ENCODE data around the gene C10orf143.
A peak's percentile ranks its signal among the peaks of the same experiment; 100 is the strongest.

Gene C10orf143

DNA sequence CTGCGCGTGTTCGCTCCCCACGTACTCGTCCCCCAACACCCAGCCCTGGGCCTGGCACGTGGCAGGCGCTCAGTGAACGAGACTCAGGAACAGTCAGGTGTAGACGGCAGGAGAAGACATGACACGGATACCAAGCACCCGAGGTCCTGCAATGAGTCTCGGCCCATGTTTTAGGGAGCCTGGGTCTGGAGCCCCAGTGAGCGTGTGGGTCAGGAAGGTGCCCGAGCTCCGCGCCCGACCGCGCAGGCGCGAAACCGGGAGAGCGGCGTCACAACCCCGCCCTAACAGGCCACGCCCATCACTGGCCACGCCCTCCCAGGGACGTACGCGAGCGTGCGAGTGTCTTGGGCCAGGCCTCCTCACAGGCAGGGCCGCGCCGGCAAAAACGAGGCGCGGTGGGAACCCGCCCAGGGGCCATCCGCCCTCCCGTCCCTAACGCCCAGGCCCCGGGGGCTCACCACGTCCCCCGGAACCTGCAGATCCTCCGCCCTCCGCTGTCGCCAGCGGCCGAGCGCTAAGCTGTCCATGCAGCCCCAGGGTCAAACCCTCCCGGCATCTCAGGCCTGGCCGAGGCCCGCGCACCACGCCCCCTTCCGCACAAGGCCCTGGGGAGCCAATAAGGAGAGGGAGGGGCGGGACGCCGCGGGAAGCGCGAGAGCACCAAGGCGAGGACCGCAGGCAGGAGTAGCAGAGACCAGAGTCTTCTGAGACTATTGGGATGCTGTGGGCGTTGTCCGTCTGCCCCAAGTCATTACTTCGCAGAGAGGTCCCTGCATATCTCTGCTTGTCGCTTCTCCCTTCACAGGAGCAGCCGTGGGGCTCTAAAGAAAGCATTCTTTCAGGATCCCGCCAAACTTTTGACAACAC lies at the start of gene C10orf143:
Gene C10orf143 (minus strand): TSS at position 585 of the 867 bp plus-strand sequence. CDS start 58 bp downstream, at position 527.
- in situ Hi-C loops (cut with HindIII; ENCODE audit: low pct_ligation_motif_present, low pct_unique_long_range_greater_than_20kb, low sequenced_read_pairs): no loop called here
- peak; percentile 97 for DNase-seq

- DNase-seq: no peak
- in situ Hi-C loops (cut with HindIII; ENCODE audit: low pct_ligation_motif_present, low pct_unique_long_range_greater_than_20kb, low sequenced_read_pairs): no loop called here
Observed at GRCh38 chr10:130159192-130159794, 48.7 kb upstream of the C10orf143 start.

DNA sequence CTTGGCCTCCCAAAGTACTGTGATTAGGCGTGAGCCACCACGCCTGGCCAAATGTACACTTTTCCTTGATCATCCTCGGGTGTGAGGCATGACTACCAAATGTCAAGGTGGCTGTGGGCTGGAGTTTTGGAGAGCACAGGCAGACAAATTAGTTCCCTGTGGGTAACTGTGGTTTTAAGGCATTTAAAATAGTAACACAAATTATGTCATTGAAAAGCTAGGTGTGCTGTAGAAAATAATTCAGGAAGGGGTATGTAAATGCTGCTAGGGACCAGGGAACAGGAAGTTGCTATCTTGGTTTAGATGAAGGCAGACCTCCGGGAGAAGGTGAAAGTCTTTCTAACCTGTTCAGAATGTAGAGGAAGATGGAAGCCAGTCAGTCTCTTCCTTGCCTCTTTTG lies 35.4 kb upstream of the C10orf143 start:
- in situ Hi-C loops (cut with HindIII; ENCODE audit: low pct_ligation_motif_present, low pct_unique_long_range_greater_than_20kb, low sequenced_read_pairs): no loop called here
- no peak for DNase-seq

- no peak for DNase-seq
- in situ Hi-C loops (cut with HindIII; ENCODE audit: low pct_ligation_motif_present, low pct_unique_long_range_greater_than_20kb, low sequenced_read_pairs): no loop called here
Observed at GRCh38 chr10:130141878-130142277, 31.2 kb upstream of the C10orf143 start.

- in situ Hi-C loops (cut with HindIII; ENCODE audit: low pct_ligation_motif_present, low pct_unique_long_range_greater_than_20kb, low sequenced_read_pairs): no loop called here
- DNase-seq: no peak
Observed at GRCh38 chr10:130141460-130141859, 30.8 kb upstream of the C10orf143 start.

- in situ Hi-C loops (cut with HindIII; ENCODE audit: low pct_ligation_motif_present, low pct_unique_long_range_greater_than_20kb, low sequenced_read_pairs): no loop called here
Observed at GRCh38 chr10:130141038-130141437, 30.4 kb upstream of the C10orf143 start.

GRCh38 chr10:130140425-130140824 lies 29.8 kb upstream of the C10orf143 start:
- in situ Hi-C loops (cut with HindIII; ENCODE audit: low pct_ligation_motif_present, low pct_unique_long_range_greater_than_20kb, low sequenced_read_pairs): no loop called here

More at GRCh38 chr10:130141038-130141437, 30.4 kb upstream of the C10orf143 start:
- DNase-seq: no peak

DNA sequence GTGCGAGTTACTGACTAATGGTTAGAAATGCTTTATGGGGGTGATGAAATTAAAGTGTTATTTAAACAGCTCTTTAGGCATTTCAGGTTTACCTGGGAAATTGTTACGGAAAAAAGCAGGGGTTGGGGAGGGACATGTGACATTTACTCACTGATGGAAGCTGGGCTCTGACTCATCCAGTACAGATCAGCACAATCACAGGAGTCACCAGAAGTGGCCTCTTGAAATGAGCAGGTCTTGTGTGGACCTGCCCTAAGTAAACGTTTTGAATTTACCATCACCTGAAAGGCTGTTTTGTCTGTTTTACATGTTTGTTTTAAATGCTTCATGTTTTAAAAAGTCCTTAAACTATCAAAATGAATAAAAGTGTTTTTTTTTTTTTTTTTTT lies 27.8 kb upstream of the C10orf143 start:
- in situ Hi-C loops (cut with HindIII; ENCODE audit: low pct_ligation_motif_present, low pct_unique_long_range_greater_than_20kb, low sequenced_read_pairs): no loop called here
- peak; percentile 77 for DNase-seq

More at GRCh38 chr10:130140425-130140824, 29.8 kb upstream of the C10orf143 start:
- DNase-seq: no peak

GRCh38 chr10:130137659-130138478 lies 27.2 kb upstream of the C10orf143 start:
- in situ Hi-C loops (cut with HindIII; ENCODE audit: low pct_ligation_motif_present, low pct_unique_long_range_greater_than_20kb, low sequenced_read_pairs): no loop called here
- DNase-seq: no peak

DNA sequence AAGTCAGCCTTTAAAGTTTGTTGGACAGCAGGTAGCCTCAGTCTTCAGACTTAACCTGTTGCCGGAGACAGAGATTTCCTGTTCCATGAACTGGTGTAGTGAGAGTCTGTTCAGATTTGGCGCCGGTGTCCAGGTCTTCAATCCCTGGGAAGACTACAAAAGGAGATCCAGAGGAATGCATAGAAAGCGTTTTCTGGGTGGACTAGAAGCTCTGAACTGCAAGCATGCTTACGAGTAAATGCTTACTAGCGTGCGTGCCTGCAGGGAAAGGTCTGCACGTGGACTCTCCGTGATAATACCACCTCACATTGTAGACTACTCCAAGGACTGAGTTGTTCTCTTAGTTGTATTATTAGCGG lies 26.4 kb upstream of the C10orf143 start:
- DNase-seq: peak; percentile 51
- in situ Hi-C loops (cut with HindIII; ENCODE audit: low pct_ligation_motif_present, low pct_unique_long_range_greater_than_20kb, low sequenced_read_pairs): no loop called here

GRCh38 chr10:130136226-130137089 lies 25.8 kb upstream of the C10orf143 start, which contains the start of gene GLRX3:
TSS of gene GLRX3 (plus strand) at chr10:130136391. CDS start at chr10:130136421, 30 bp downstream.
- in situ Hi-C loops (cut with HindIII; ENCODE audit: low pct_ligation_motif_present, low pct_unique_long_range_greater_than_20kb, low sequenced_read_pairs): no loop called here
- peak; percentile 89 for DNase-seq

DNA sequence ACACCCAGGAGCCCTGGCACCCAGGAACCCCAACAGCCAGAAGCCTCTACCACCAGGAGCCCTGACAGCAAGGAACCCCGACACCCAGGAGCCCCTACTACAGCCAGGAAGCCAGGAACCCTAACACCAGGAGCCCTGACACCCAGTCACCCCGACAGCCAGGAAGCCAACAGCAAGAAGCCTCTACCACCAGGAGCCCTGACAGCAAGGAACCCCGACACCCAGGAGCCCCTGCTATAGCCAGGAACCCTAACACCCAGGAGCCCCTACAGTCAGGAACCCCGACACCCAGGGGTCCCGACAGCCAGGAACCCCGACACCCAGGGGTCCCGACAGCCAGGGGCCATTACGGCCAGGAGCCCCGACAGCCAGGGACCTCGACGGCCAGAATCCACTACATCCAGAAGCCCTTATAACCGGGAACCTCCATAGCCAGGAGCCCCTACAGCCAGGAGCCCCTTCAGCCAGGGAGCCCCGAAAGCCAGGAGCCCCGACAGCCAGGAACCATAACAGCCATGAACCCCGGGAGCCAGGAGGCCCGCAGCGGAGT lies 25.1 kb upstream of the C10orf143 start:
- in situ Hi-C loops (cut with HindIII; ENCODE audit: low pct_ligation_motif_present, low pct_unique_long_range_greater_than_20kb, low sequenced_read_pairs): no loop called here
- no peak for DNase-seq

DNA sequence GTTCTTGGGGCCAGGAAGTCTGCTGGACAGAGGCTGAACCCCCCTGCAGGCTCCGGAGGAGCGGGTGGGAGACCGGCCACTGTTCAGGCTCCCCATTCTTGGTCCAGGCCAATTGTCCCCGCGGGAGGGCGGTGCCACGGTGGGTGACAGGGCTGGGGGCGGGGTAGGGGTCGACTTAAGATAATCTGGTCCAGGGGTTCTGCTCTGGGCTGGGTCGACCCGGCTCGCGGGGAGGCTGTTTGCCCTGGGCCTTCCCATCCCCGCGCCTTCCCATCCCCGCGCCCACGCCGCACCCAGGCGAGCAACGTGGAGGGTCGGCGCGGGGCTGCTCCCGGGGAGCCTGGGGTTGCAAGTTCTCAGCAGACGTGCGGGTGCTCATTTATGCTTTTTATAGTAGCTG lies 18.3 kb upstream of the C10orf143 start:
- DNase-seq: no peak
- in situ Hi-C loops (cut with HindIII; ENCODE audit: low pct_ligation_motif_present, low pct_unique_long_range_greater_than_20kb, low sequenced_read_pairs): no loop called here

DNA sequence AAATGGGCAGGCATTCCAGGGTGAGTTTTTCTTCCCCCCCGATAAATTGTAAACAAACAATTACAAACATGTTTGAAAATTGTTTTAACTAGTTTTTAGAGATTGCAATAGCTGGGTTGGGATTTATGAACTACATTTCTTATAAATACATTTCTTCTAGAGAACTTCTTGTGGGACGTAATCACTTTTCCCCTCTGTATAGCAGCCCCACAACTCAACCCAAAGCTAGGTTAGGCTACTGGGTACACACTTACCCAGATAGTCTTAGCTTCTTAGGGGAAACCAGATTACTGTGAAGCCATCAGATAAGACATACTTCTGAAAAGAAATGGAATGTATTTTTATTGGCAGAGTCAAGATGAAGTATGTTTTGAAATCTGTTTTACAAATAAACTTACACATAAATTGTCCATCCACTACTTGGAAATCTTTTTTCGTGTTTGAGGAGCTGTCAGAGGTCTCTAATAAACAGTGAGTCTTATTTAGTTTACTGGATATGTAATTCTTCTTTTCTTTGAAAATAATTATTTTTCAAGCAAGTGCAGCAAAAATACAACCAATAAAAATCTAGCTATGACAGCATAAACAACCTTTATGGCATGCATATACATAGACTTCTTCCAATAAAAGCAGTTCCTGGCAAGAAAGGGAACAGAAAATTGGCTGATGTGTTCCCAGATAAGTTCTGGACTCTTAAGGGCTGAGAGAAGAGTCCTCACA lies 17.6 kb upstream of the C10orf143 start:
- in situ Hi-C loops (cut with HindIII; ENCODE audit: low pct_ligation_motif_present, low pct_unique_long_range_greater_than_20kb, low sequenced_read_pairs): no loop called here
- DNase-seq: no peak

DNA sequence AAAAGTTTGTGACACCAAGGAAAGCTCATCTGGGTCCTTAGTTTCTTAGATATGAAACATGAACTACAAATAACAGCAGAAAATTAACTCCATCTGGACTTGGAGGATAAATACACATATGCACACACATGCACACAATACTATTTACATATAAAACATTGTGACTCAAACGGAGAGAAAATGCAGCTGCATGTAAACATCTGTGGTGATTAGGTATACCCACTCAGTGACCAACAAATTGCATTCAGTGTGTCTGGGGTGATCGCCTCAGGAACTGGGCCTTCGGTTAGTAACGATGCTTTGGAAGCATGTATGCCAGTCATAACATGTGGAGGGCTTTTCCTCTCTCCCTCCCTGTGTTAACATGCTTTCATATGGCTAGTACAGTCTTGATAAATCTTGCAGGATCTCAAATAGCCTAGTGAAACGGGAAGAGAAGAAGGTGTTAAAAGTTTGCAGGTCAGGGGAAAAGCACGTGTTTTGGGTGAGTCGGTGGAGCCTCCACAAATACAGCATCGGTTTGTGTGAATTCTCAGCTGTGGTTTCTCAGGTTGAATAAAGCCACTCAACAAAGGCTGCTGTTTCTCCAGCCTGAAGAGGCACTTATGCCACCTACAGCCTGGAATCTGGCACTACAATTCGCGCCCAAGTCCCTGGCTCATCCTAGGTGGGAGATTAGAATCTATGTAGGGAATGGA lies 16.9 kb upstream of the C10orf143 start:
- in situ Hi-C loops (cut with HindIII; ENCODE audit: low pct_ligation_motif_present, low pct_unique_long_range_greater_than_20kb, low sequenced_read_pairs): no loop called here
- peak; percentile 76 for DNase-seq

GRCh38 chr10:130121486-130122079 lies 11.0 kb upstream of the C10orf143 start:
- in situ Hi-C loops (cut with HindIII; ENCODE audit: low pct_ligation_motif_present, low pct_unique_long_range_greater_than_20kb, low sequenced_read_pairs): no loop called here
- DNase-seq: no peak

Data from ACHN (cell line).